Adrenal gland (tissue), 12 donors: Measurements from ENCODE around the gene LAMTOR1. TPM values are rescaled to one million over a fixed set of nuclear protein-coding genes. Genes with fewer than 3 reads are reported as not detected.
A peak's percentile ranks its signal among the peaks of the same experiment; 100 is the strongest.

Experiments used
- DNase-seq, 7 donors: peaks; one replicate each; pipeline ENCODE4 v3.0.0-alpha.2; 2019 to 2020
- H3K27ac ChIP-seq, 5 donors: fragments of 200-600 bp; sonication (generic) in 4 of 5; 1 replicate in 3 of 5; 2 replicates in 2 of 5; pipeline versions ENCODE4 v1.5.1 to v1.8.0; 2016 to 2020; ENCODE audit warnings: mild to moderate bottlenecking in 1 of 5
- H3K27me3 ChIP-seq: fragments of 200-600 bp; 2 replicates; pipeline ENCODE4 v1.8.0; 2021
- H3K36me3 ChIP-seq, 2 donors: fragments of 200-600 bp; replicated peaks in 1 of 2; 1 replicate in 1 of 2; 2 replicates in 1 of 2; pipeline versions ENCODE4 v1.5.1 to v1.8.0; 2018 to 2022
- H3K4me1 ChIP-seq, 2 donors: fragments of 200-600 bp; replicated peaks in 1 of 2; 1 replicate in 1 of 2; 2 replicates in 1 of 2; pipeline versions ENCODE4 v1.5.1 to v1.8.0; 2018 to 2021
- H3K4me3 ChIP-seq, 4 donors: fragments of 200-600 bp; sonication (generic) in 3 of 4; one replicate each; pipeline ENCODE4 v1.5.1; 2016 to 2018
- H3K9me3 ChIP-seq, 3 donors: fragments of 200-600 bp; sonication (generic) in 1 of 3; replicated peaks in 1 of 3; 1 replicate in 2 of 3; 2 replicates in 1 of 3; pipeline versions ENCODE4 v1.5.1 to v1.8.0; 2016 to 2021
- POLR2A ChIP-seq, 2 donors: fragments of 450-650 bp; IDR thresholded peaks; one replicate each; pipeline ENCODE4 v1.6.1; 2017; ENCODE audit warnings: antibody characterized with exemption in 2 of 2, mild to moderate bottlenecking in 2 of 2, moderate library complexity in 1 of 2
- WGBS, 4 donors: extraction: QIAGEN DNeasy Blood & Tissue Kit in 2 of 4; methylation state at CpG; one replicate each; pipeline versions ENCODE4 v1.1.5 to v1.1.7; 2013 to 2017; 5-methylcytosine and 5-hydroxymethylcytosine counted together
- intact Hi-C, 2 donors: fragments of 100-400 bp; cut with DNase I; formaldehyde crosslinking; loops; one replicate each; pipeline versions ENCODE4 v1.14.1 to v1.15.0; 2022 to 2023
- polyA plus RNA-seq, 3 donors: library from polyadenylated mRNA; stranded (reverse); fragments of 200-250 nt in 2 of 3; fragments of 350-450 nt in 1 of 3; fragmentation: Illumina TruSeq in 1 of 3; extraction: RNeasy Lipid Tissue Mini Kit (QIAGEN cat#74804) in 1 of 3; gene quantifications; one replicate each; pipeline ENCODE4 v1.2.3, GENCODE V29; 2013 to 2014
- total RNA-seq, 9 donors: library from RNA; depleted of rRNA in 4 of 9; stranded (reverse); fragments of >200 nt in 4 of 9; fragments of 120-200 nt in 1 of 9; fragmentation: NEBNext Ultra II Directional in 1 of 9; extraction: Animal tissue kit (Norgen Biotek cat#: 25700) in 1 of 9; gene quantifications; one replicate each; pipeline versions ENCODE4 v1.1.0 to v1.2.4, GENCODE V29; 2013 to 2023
- TF ChIP-seq, protein P1 (sequence below), 6 experiments: fragments of 450-650 bp in 4 of 6; fragments of 200-600 bp in 2 of 6; sonication (generic) in 1 of 6; IDR thresholded peaks; 1 replicate in 5 of 6; 2 replicates in 1 of 6; pipeline versions ENCODE4 v1.5.1 to v1.8.0; 2016 to 2021; ENCODE audit warnings: antibody characterized with exemption in 6 of 6, mild to moderate bottlenecking in 2 of 6, moderate library complexity in 1 of 6
- donor health status: healthy with polysubstance abuse.
- donor health status: Bipolar disorder and iron deficiency.
- donor health status: DM: yes; HTN: yes; CAD: no.
- donor health status: DM: no; HTN: no; CAD: no.
- donor health status: DM: no; HTN: no; CAD: no.
- donor health status: DM: yes; HTN: yes; CAD: no.

Gene LAMTOR1
- total and polyA plus RNA-seq, 12 donors = 86.1 to 297 (median 138) TPM

DNA sequence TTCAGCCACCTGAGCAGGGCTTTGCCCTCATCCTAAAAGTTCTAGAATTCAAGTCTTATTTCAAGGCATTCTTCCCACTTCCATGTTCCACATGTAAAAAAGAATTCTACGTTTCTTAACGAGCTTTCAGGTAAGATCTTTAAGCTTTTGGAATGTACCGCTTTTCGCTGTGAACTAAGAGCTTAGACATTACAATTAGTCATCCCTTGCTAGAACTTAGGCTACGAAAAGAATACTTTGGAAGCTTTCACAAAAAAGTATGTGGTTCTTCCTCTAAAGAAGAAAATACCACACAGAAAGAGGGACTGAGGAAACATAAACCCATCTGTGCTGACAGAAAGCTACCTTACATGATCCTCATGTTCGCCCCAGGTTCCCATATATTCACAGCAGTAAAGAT lies 24.6 kb downstream of the LAMTOR1 start:
- Histone ChIP-seq H3K9me3 (no peaks in the 10 kb centered on the region), H3K27me3 (no peaks in the 10 kb centered on the region), H3K27ac (peak overlapping the region in 2 of 5 donors; percentile 11 to 93), H3K4me3 (no peak overlapping the region), H3K36me3 (no peaks in the 10 kb centered on the region), H3K4me1 (peaks cover 11 to 27% of the 10 kb centered on the region in 2 donors)
- intact Hi-C loops = no loop called here
- no peak for TF ChIP-seq POLR2A (IDR thresholded peaks at IDR 0.05)
- TF ChIP-seq, protein P1, sequence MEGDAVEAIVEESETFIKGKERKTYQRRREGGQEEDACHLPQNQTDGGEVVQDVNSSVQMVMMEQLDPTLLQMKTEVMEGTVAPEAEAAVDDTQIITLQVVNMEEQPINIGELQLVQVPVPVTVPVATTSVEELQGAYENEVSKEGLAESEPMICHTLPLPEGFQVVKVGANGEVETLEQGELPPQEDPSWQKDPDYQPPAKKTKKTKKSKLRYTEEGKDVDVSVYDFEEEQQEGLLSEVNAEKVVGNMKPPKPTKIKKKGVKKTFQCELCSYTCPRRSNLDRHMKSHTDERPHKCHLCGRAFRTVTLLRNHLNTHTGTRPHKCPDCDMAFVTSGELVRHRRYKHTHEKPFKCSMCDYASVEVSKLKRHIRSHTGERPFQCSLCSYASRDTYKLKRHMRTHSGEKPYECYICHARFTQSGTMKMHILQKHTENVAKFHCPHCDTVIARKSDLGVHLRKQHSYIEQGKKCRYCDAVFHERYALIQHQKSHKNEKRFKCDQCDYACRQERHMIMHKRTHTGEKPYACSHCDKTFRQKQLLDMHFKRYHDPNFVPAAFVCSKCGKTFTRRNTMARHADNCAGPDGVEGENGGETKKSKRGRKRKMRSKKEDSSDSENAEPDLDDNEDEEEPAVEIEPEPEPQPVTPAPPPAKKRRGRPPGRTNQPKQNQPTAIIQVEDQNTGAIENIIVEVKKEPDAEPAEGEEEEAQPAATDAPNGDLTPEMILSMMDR (IDR thresholded peaks at IDR 0.05) = no peak
- DNase-seq = no peak
- WGBS, 4 donors = 81 to 86% (median 84%) methylated on average over 6 of the region's 6 CpGs

GRCh38 chr11:72075756-72076155 lies 27.3 kb downstream of the LAMTOR1 start:
- peak overlapping the region in 1 of 5 donors; percentile 2 for H3K27ac ChIP-seq
- H3K27me3 ChIP-seq = no peaks in the 10 kb centered on the region
- H3K36me3 ChIP-seq = no peaks in the 10 kb centered on the region
- H3K9me3 ChIP-seq = no peaks in the 10 kb centered on the region
- no peak for TF ChIP-seq POLR2A (IDR thresholded peaks at IDR 0.05)
- TF ChIP-seq, protein P1 (IDR thresholded peaks at IDR 0.05) = no peak
- H3K4me3 ChIP-seq = no peak overlapping the region
- H3K4me1 ChIP-seq = peaks cover 19 to 28% of the 10 kb centered on the region in 2 donors
- 92 to 94% (median 93%) methylated on average over 4 of the region's 4 CpGs for WGBS, 4 donors
- no peak for DNase-seq
- intact Hi-C loops = no loop called here

GRCh38 chr11:72075109-72075508 lies 28.0 kb downstream of the LAMTOR1 start:
- Histone ChIP-seq H3K36me3 (no peaks in the 10 kb centered on the region), H3K27me3 (no peaks in the 10 kb centered on the region), H3K27ac (peak overlapping the region in 1 of 5 donors; percentile 2), H3K4me1 (peaks cover 25 to 34% of the 10 kb centered on the region in 2 donors), H3K4me3 (no peak overlapping the region), H3K9me3 (no peaks in the 10 kb centered on the region)
- peak in 1 of 7 donors; percentile 25 for DNase-seq
- 79 to 88% (median 86%) methylated on average over 1 of the region's 1 CpG for WGBS, 4 donors
- intact Hi-C loops = no loop called here
- no peak for TF ChIP-seq POLR2A (IDR thresholded peaks at IDR 0.05)
- TF ChIP-seq, protein P1 (IDR thresholded peaks at IDR 0.05) = no peak

GRCh38 chr11:72072348-72072747 lies 30.7 kb downstream of the LAMTOR1 start:
- H3K36me3 ChIP-seq = no peaks in the 10 kb centered on the region
- H3K9me3 ChIP-seq = no peaks in the 10 kb centered on the region
- DNase-seq = peak in 6 of 7 donors; percentile 48 to 66 (median 61)
- peak overlapping the region in 3 of 5 donors; percentile 24 to 82 (median 68) for H3K27ac ChIP-seq
- H3K4me3 ChIP-seq = no peak overlapping the region
- intact Hi-C loops = no loop called here
- H3K4me1 ChIP-seq = peaks cover 24 to 46% of the 10 kb centered on the region in 2 donors
- TF ChIP-seq, protein P1 (IDR thresholded peaks at IDR 0.05) = no peak
- TF ChIP-seq POLR2A (IDR thresholded peaks at IDR 0.05) = no peak
- H3K27me3 ChIP-seq = no peaks in the 10 kb centered on the region
- 30 to 55% (median 36%) methylated on average over 3 of the region's 3 CpGs for WGBS, 4 donors
